ENCODE measurements around the gene PAXIP1.
"Not testable (repeated sequence)": the region's sequence is repeated elsewhere in the genome, so short reads cannot be mapped to it uniquely, and the experiment has no call there.

The PAXIP1 gene

DNA sequence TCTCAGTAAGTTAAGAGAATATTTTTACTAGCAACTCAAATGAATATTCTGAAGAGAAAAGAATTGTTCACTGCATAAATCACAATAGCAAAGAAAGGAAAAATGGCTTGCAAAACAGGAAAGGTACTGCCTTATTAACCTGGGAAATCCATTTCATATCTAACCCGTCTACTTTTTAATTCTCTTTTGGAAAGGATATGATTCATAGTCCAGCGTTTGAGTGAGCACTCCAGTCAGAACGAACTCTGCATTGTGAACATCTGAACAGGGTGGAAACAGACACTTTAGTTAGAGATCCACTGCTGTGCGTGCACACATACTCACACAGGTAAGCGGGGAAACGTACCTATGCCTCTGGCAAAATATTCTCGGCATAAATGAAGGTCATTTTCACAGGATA is 56.8 kb downstream of the PAXIP1 start:
- DNase-seq (ENCODE audit: low read depth, low spot score) = no peak

DNA sequence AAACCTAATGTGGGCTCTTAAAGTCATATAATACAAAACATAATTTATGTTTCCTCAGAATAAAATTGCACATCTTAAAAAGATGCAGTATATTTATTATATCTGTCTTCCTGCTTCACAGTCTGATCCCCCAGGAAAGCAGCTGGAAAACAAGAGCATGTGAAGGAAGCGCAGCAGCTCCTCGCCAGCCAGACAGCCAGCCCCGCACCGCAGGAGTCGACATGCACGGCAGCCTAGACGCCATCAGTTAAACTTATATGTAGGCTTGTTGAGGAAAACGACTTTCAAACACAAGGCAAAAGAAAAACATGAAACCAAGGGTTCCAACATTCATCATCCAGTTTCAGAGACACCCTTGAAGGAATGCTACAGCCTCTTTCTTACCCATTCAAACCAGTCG is 59.0 kb downstream of the PAXIP1 start:
- no peak for DNase-seq (ENCODE audit: low read depth, low spot score)

DNA sequence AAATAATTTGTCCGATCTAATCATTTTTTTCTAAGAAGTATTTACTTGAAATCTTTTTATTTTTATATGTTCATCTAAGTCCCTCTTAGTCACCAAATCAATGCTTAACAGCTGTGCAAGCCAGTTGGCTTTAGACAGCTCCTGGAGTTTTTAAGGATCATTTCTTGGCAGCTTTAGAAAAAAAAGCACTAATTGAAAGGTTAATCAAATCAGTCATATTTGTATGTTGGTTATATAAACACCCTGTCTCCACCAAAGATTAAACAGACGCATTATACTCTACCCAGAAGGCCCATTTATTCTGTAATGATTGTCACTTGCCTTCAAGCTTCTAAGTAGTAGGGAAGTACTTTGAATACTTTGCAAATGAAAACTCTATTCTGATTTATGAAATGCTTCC is 60.2 kb downstream of the PAXIP1 start:
- no peak for DNase-seq (ENCODE audit: low read depth, low spot score)

DNA sequence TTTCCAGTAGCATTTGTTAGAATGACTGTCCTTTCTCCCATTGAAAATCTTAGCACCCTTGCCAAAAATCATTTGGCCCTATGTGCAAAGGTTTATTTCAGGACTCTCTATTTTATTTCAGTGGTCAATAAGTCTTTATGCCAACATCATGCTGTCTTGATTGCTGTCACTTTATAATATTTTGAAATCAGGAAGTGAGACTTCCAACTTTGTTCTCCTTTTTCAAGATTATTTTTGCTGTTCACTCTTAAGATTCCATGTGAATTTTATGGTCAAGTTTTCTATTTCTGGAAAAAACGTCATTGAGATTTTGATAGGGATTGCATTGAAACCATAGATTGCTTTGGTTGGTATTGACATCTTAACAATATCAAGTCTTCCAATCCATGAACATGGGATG is 65.1 kb downstream of the PAXIP1 start:
- no peak for DNase-seq (ENCODE audit: low read depth, low spot score)

DNA sequence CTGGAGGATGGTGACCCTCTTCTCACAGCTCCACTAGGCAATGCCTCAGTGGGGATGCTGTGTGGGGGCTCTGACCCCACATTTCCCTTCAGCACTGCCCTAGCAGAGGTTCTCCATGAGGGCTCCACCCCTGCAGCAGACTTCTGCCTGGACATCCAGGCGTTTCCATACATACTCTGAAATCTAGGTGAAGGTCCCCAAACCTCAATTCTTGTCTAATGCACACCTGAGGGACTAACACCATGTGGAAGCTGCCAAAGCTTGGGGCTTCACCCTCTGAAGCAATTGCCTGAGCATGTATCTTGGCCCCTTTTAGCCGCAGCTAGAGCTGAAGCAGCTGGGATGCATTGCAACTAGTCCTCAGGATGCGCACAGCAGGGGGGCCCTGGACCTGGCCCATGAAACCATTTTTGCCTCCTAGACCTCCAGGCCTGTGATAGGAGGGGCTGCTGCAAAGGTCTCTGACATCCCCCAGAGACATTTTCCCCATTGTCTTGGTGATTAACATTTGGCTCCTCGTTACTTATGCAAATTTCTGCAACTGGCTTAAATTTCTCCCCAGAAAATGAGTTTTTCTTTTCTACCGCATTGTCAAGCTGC is 68.5 kb downstream of the PAXIP1 start:
- DNase-seq (ENCODE audit: low read depth, low spot score) = not testable (repeated sequence)

DNA sequence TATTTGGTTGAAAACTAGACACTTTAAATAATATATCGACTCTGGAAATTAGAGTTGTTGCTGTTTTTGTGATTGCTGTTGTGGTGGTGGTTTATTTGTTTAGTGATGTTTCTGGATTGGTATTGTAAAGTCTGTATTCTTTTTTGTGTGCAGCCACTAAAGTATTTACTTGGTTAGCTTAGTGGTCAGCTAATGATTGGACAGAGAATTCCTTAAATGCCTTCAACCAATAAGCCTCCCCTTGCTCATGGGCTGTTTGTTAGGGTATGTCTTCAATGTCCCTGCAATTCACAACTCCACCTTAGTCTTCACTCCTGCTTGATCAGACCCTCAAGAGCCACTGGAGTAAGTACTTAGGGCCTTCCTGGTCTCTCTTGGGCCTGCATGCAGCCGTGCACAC is 71.0 kb downstream of the PAXIP1 start:
- no peak for DNase-seq (ENCODE audit: low read depth, low spot score)

DNA sequence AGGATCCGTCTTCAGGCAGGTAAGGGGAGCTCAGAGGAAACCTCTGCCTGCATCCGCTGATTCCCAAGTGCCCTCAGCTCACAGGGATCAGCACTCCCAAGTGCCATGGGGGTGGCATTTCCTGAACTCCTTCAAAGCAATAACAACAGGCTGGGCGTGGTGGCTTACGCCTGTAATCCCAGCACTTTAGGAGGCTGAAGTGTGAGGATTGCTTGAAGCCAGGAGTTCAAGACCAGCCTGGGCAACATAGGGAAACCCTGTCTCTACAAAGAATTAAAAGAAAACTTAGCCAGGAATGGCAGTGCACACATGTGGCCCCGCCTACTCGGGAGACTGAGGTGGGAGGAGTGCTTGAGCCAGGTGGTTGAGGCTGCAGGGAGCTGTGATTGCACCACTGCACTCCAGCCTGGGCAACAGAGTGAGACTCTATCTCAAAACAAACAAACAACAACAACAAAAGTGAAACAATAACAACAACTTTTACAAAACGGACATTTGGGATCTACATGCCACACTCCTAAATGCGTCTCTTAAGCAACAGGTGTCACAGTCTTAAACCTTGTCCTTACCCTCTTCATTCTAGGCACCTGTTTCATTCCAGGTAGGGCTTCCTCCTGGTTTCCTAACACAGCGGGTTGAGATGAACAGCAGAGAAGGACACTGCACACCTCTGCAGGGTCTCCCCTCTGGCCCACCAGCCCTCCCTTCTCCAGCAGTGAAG is 73.8 kb downstream of the PAXIP1 start:
- no peak for DNase-seq (ENCODE audit: low read depth, low spot score)

DNA sequence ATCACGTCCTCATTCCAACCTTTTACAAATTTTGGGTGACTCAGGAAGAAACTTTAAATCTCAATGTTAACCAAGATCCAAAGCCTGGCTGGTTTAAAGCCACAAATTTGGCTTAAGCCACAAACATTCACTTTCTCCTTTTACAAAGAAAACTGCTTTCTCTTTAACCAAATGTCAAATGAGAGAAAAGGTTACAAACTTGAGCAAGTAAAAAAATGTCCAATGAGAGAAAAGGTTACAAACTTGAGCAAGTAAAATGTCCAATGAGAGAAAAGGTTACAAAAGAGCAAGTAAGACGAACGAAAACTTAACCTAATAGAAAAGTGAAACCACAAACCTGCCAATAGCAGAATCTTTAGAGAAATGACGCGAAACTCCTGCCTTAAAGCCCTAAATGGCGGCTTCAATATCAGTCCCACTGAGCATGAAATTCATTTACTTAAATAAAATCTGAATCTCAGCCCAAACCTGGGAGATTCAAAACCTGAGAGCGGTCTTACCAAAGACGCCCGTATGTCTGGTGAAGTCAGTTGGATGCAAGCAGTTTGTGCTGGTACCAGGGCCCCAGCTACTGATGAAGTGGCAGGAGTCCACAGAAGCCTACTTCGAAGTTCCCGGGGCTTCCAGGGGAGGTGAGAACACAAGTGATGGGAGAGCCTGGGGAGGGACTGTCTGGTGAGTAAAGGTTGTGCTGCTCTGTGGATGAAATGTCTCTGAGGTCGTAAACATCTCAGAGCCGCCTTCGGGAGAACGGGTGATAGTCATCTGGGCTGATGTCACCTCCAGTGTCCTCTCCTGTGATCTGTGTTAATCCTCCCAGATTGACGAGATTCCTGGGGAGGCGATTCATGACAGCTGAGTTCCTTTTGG is 74.6 kb downstream of the PAXIP1 start:
- DNase-seq (ENCODE audit: low read depth, low spot score) = peak; percentile 87

DNA sequence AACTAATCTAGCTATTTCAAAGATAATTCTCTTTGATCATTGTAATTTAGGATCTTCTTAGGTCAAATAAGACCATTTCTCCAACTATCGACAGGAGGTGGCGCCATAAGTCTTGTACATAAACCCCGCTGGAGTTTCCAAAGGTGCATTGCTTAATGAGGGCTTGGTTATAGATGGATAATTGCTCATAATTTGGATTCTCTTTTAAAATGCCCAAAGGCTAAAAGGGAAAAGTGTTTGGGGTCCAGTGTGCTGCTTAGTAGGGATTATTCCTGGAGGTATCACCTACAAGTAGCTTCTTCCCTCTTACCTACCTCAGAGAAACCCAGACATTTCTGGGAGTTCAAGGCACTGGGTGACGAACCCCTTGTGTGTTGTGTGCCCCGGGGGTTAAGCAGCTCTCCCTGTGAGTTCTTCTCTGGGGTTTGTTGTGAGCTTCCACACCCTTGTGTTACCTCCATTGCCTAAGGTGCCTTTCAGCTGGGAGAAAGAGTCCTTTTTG is 75.2 kb downstream of the PAXIP1 start:
- DNase-seq (ENCODE audit: low read depth, low spot score) = peak; percentile 48

DNA sequence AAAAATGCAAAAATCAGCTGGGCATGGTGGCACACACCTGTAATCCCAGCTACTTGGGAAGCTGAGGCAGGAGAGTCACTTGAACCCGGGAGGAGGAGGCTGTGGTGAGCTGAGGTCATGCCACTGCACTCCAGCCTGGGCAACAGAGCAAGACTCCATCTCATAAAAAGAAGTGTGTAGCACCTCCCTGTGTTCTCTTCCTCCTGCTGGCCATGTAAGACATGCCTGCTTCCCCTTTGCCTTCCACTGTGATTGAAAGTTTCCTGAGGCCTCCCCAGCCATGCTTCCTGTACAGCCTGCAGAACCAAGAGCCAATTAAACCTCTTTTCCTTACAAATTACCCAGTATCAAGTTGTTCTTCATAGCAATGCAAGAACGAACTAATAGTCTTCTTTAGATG is 80.5 kb downstream of the PAXIP1 start:
- not testable (repeated sequence) for DNase-seq (ENCODE audit: low read depth, low spot score)

DNA sequence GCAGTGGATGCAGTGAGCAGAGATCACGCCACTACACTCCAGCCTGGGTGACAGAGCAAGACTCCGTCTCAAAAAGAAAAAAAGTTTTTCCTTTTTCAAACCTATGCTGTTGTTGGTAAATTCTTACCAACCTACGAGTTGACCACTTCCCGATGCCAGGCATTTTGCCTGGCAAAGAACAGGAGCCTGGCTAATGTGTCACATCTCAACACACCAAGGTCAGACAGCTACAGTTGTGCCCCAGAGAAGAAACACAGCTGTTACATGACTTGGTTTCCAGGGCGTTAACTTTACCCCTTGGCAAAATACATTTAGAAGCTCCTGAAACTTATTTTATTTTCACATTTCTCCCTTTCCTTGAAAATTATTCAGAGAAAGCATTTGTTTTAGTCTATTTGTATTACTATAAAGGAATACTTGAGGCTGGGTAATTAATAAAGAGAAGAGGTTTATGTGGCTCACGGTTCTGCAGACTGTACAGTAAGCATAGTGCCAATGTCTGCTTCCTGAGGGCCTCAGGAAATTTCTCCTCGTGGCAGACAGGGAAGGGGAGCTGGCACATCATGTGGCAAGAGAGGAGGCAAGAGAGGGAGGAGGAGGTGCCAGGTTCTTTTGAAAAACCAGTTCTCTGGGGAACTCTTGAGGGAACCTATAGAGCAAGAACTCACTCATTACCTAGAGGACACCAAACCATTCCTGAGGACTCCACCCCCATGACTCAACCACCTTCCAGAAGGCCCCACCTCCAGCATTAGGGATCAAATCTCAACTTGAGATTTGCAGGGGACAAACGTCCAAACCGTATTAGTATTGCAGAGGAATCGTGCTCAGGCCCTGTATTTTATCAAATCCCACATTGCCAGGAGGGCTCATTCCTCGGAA is 83.3 kb downstream of the PAXIP1 start:
- no peak for DNase-seq (ENCODE audit: low read depth, low spot score)

DNA sequence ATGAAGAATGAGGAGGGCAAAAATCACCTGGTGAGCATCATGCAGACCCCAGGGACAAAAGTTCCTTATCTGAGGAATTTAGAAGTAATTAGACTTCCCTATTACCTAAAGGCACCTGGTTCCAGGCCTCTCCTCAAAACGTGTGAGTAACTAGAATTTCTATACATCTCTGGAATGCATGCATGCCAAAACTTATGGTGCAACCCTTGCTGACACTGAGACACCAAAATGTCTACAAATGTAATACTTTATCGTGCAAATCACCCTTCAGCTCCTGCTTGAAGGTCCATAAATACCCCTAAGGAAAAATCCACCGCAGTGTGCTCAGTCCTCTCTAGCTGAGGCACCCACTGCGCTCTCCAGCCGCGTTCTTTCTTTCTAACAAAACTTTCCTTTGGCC is 84.2 kb downstream of the PAXIP1 start:
- no peak for DNase-seq (ENCODE audit: low read depth, low spot score)

DNA sequence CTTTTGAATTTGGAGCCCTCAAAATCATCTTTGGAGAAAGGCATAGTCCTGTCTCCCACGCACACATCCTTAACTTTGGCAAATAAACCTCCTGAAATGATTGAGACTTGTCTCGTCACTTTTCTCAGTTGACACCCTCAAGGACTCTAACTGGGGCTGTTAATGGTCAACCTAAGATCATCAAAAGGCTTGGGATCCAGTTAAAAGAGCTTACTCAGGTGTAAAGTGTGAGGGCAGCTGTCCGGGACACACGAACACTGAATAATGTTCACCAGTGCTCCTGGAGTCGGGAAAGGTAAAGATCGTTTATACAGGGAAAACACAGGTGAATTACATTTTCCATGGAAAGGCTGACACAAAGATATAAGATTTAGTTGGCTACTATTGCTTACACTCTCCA is 84.7 kb downstream of the PAXIP1 start:
- DNase-seq (ENCODE audit: low read depth, low spot score) = no peak

DNA sequence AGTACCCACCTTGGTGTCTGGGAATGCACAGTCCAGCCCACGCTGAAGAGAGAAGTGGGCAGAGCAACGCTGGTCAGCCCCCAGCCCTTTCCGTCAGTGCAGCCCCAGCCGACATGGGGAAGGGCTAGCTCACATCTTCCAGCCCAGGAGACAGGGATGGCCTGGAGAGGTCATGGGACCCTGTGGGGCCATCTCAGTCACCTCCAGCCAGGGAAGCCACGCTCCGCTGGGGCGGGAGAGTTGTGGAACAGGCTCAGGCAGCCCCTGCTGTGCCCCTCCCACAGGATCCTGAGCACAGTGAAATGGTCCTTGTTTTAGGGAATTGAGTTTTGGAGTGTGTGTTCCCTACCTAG is 85.1 kb downstream of the PAXIP1 start:
- DNase-seq (ENCODE audit: low read depth, low spot score) = no peak

DNA sequence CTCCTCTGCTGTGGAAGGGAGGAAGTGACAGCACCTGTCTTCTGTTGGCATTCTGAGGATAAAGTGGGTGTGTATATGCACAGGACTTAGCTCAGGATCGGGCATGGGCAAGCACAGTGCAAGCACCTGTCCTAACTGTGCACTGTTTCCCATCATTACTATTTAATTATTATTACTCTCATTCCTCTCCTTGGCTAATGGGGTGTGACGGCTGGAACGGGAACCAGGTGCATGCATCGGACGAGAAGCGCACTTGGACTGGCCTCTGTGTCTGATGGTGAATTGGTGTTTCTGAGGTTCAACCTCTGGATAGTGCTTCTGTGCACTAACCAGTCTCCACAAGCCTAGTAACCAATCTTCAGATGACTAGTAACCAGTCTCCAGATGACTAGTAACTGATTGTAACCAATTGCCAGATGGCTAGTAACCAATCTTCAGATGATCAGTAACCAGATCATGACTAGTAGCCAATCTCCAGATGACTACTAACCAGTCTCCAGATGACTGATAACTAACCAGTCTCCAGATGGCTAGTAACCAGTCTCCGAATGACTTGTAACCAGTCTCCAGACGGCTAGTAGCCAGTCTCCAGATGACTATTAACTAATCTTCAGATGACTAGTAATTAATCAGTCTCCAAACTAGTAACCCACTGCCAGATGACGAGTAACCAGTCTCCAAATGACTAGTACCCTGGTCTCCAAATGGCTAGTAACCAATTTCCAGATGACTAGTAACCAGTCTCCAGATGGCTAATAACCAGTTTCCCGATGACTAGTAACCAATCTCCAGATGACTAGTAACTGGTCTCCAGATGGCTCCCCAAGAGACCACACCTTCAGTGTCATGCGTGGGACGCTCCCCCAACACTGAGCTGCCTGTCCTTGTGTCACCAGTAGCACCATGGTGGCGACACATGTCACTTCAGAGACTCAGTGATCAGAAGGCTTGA is 85.8 kb downstream of the PAXIP1 start:
- no peak for DNase-seq (ENCODE audit: low read depth, low spot score)

DNA sequence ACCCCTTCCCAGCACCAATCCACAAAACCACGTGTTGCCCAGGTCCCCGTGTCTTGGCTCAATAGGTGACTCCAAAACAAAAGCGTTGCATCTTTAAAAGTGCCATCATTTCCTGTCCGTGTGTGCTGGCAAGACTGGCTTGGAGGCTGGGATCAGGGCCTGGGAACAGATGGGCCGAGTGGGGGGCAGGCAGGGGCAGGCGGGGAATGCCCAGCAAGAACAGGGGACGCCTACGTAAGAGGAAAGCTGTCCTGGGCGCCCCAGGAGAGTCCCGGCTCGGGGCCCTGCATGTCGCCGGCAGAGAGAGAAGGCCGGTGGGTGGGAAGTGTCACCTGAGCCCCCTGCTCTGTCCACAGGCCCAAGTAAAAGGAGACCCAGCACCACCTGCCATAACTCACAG is 86.5 kb downstream of the PAXIP1 start:
- no peak for DNase-seq (ENCODE audit: low read depth, low spot score)

DNA sequence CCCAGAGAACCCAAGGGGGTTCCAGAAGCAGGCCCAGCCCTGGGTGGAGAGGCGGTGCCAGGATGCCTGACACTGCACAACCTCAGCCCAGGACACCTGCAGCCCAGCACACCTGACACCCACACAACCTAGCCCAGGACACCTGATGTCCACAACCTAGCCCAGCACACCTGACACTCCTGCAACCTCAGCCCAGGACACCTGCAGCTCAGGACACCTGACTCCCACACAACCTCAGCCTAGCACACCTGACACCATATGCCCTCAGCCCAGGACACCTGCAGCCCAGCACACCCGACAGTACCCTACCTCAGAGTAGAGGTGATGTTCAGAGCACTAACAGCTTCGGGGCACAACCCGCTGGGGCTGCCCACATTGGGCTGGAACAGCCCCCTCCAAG is 87.3 kb downstream of the PAXIP1 start:
- no peak for DNase-seq (ENCODE audit: low read depth, low spot score)

DNA sequence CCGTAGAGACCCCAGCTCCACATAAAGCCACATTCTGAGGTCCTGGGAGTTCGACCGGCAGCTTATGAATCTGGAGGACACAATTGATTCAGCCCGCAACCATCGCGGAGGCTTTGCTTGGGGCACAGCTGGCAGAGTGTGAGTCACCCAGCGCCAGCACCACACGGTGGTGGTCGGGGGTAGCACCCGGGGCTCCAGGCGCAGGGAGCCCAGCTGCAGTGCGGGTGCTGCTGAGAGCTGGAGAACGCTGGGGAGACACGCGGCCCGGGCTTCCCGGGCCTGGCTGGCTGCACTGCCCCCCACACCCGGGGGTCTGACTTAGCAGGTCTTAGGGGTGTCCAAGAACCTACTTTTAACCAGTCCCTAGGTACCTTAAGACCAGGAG is 87.9 kb downstream of the PAXIP1 start:
- DNase-seq (ENCODE audit: low read depth, low spot score) = no peak

DNA sequence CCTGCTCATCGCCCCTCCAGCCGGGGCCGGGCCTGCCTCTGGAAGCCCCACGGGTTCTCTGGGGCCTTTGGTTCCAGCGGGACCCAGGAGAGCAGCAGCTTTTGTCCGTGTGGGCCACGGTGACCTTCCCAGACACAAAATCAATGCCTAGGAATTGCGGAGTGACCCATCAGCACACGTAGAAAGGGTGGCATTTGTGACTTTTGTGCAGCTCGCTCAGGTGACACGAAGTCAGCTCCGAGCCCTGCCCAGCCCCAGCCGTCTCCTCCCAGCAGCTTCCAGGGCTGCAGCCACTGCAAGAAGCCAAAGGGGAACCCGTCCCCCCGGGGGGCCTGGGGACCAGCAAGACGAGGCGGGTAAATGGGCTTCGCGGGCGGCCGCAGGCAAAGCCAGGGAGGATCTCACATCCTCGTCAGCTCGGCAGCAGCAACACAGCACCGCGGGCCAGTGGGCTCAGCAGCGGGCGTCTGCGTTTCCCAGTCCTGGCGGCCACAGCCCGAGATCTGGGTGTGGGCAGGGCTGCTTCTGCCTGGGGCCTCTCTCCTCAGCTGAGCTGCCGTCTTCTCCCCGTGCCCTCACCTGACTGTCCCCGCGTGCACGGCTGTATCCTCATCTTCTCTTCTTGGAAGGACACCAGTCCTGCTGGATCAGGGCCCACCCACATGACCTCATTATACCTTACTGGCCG is 88.5 kb downstream of the PAXIP1 start:
- DNase-seq (ENCODE audit: low read depth, low spot score) = no peak

Measured in brain pericyte (primary cell).